Muscle of leg (tissue), 11 donors: ENCODE data around the gene RBFOX2. TPM values are rescaled to one million over a fixed set of nuclear protein-coding genes. Genes with fewer than 3 reads are reported as not detected.
"Not testable (repeated sequence)": the region's sequence is repeated elsewhere in the genome, so short reads cannot be mapped to it uniquely, and the experiment has no call there.

Experiments
- DNase-seq: peaks from one replicate; pipeline ENCODE4 v3.0.0; 2013
- H3K27ac ChIP-seq: one replicate; pipeline ENCODE4 v1.5.1; 2013; ENCODE audit warnings: mild to moderate bottlenecking, low read length, control low read depth
- H3K27me3 ChIP-seq: one replicate; pipeline ENCODE4 v1.6.1; 2013; ENCODE audit warnings: low read length; ENCODE audit not compliant: control insufficient read depth, insufficient read depth
- H3K36me3 ChIP-seq: one replicate; pipeline ENCODE4 v1.6.1; 2013; ENCODE audit warnings: low read length; ENCODE audit not compliant: control insufficient read depth, insufficient read depth
- H3K4me1 ChIP-seq: one replicate; pipeline ENCODE4 v1.6.1; 2013; ENCODE audit warnings: low read length; ENCODE audit not compliant: control insufficient read depth, insufficient read depth
- H3K4me3 ChIP-seq: one replicate; pipeline ENCODE4 v1.5.1; 2013; ENCODE audit warnings: low read length, control low read depth
- H3K9me3 ChIP-seq: replicated peaks from 2 replicates; pipeline ENCODE4 v1.6.1; 2013; ENCODE audit warnings: low read depth, low read length; ENCODE audit not compliant: control insufficient read depth
- WGBS: methylation state at CpG from one replicate; pipeline ENCODE4 v1.1.5; 2013; ENCODE audit warnings: missing lambda C conversion rate; ENCODE audit not compliant: insufficient coverage; 5-methylcytosine and 5-hydroxymethylcytosine counted together
- polyA plus RNA-seq, 8 donors: library from polyadenylated mRNA; unstranded; fragments of 120-200 nt; gene quantifications; one replicate each; pipeline versions ENCODE4 v1.2.1 to v1.2.3, GENCODE V29; 2013; ENCODE audit warnings: inconsistent platforms in 1 of 8, low replicate concordance in 1 of 8; ENCODE audit not compliant: insufficient read length in 8 of 8, insufficient read depth in 1 of 8
- total RNA-seq: library from RNA; stranded (reverse); fragments of 120-200 nt; gene quantifications from one replicate; pipeline ENCODE4 v1.2.4, GENCODE V29; 2013

RBFOX2 gene
- total and polyA plus RNA-seq, 9 donors, result 159 to 234 (median 197) TPM

- peaks cover 20% of the 10 kb centered on the region for H3K4me1 ChIP-seq
- no peaks in the 10 kb centered on the region for H3K9me3 ChIP-seq
- H3K27me3 ChIP-seq, result peaks cover 4% of the 10 kb centered on the region
- H3K27ac ChIP-seq, result peak overlapping the region; percentile 95
- DNase-seq, result peak; percentile 85
- peak overlapping the region; percentile 92 for H3K4me3 ChIP-seq
- H3K36me3 ChIP-seq, result peaks cover 7% of the 10 kb centered on the region
Measured at GRCh38 chr22:36026741-36027140, 1.9 kb downstream of the RBFOX2 start.

GRCh38 chr22:36022697-36023096 lies 5.9 kb downstream of the RBFOX2 start:
- Histone ChIP-seq H3K27ac (peak overlapping the region; percentile 52), H3K4me3 (no peak overlapping the region), H3K9me3 (no peaks in the 10 kb centered on the region), H3K27me3 (peaks cover 1% of the 10 kb centered on the region), H3K4me1 (peaks cover 24% of the 10 kb centered on the region), H3K36me3 (peaks cover 7% of the 10 kb centered on the region)
- no peak for DNase-seq

GRCh38 chr22:36022162-36022561 lies 6.5 kb downstream of the RBFOX2 start:
- peaks cover 7% of the 10 kb centered on the region for H3K36me3 ChIP-seq
- peak overlapping the region; percentile 52 for H3K27ac ChIP-seq
- H3K9me3 ChIP-seq, result no peaks in the 10 kb centered on the region
- no peaks in the 10 kb centered on the region for H3K27me3 ChIP-seq
- DNase-seq, result no peak
- H3K4me3 ChIP-seq, result no peak overlapping the region
- H3K4me1 ChIP-seq, result peaks cover 26% of the 10 kb centered on the region
- no CpG with 5 or more reads among the region's 1 CpG for WGBS

GRCh38 chr22:36021606-36022153 lies 6.9 kb downstream of the RBFOX2 start:
- H3K9me3 ChIP-seq, result no peaks in the 10 kb centered on the region
- H3K27ac ChIP-seq, result peak overlapping the region; percentile 52
- no peaks in the 10 kb centered on the region for H3K27me3 ChIP-seq
- peaks cover 26% of the 10 kb centered on the region for H3K4me1 ChIP-seq
- peaks cover 7% of the 10 kb centered on the region for H3K36me3 ChIP-seq
- no CpG with 5 or more reads among the region's 2 CpGs for WGBS
- DNase-seq, result no peak
- H3K4me3 ChIP-seq, result no peak overlapping the region

- not testable (repeated sequence) for H3K4me3 ChIP-seq, H3K9me3 ChIP-seq, DNase-seq, H3K27me3 ChIP-seq, H3K36me3 ChIP-seq, H3K27ac ChIP-seq
- WGBS, result no CpG with 5 or more reads among the region's 3 CpGs
- peaks cover 23% of the 10 kb centered on the region for H3K4me1 ChIP-seq
Measured at GRCh38 chr22:36020865-36021264, 7.8 kb downstream of the RBFOX2 start.

GRCh38 chr22:36017651-36018091 lies 11.0 kb downstream of the RBFOX2 start:
- no peaks in the 10 kb centered on the region for H3K27me3 ChIP-seq
- DNase-seq, result no peak
- no peaks in the 10 kb centered on the region for H3K36me3 ChIP-seq
- peak overlapping the region; percentile 21 for H3K27ac ChIP-seq
- 24% methylated on average over 2 of the region's 3 CpGs for WGBS
- H3K9me3 ChIP-seq, result no peaks in the 10 kb centered on the region
- peaks cover 27% of the 10 kb centered on the region for H3K4me1 ChIP-seq
- H3K4me3 ChIP-seq, result no peak overlapping the region

GRCh38 chr22:36016684-36017083 lies 11.9 kb downstream of the RBFOX2 start:
- Histone ChIP-seq H3K27me3 (no peaks in the 10 kb centered on the region), H3K4me3 (no peak overlapping the region), H3K4me1 (peaks cover 26% of the 10 kb centered on the region), H3K27ac (no peak overlapping the region), H3K9me3 (no peaks in the 10 kb centered on the region), H3K36me3 (no peaks in the 10 kb centered on the region)
- no CpG with 5 or more reads among the region's 2 CpGs for WGBS
- DNase-seq, result no peak

GRCh38 chr22:36015811-36016529 lies 12.7 kb downstream of the RBFOX2 start:
- H3K9me3 ChIP-seq, result no peaks in the 10 kb centered on the region
- no peak overlapping the region for H3K4me3 ChIP-seq
- no peak overlapping the region for H3K27ac ChIP-seq
- H3K27me3 ChIP-seq, result no peaks in the 10 kb centered on the region
- H3K36me3 ChIP-seq, result no peaks in the 10 kb centered on the region
- DNase-seq, result no peak
- WGBS, result 25% methylated on average over 1 of the region's 2 CpGs
- H3K4me1 ChIP-seq, result peaks cover 24% of the 10 kb centered on the region

- H3K9me3 ChIP-seq, result no peaks in the 10 kb centered on the region
- no peak overlapping the region for H3K4me3 ChIP-seq
- H3K4me1 ChIP-seq, result peaks cover 29% of the 10 kb centered on the region
- WGBS, result no CpG with 5 or more reads among the region's 4 CpGs
- no peak overlapping the region for H3K27ac ChIP-seq
- no peaks in the 10 kb centered on the region for H3K27me3 ChIP-seq
- no peak for DNase-seq
- no peaks in the 10 kb centered on the region for H3K36me3 ChIP-seq
Measured at GRCh38 chr22:36015155-36015810, 13.3 kb downstream of the RBFOX2 start.

- DNase-seq, result no peak
- 92% methylated on average over 2 of the region's 4 CpGs for WGBS
- peaks cover 36% of the 10 kb centered on the region for H3K4me1 ChIP-seq
Measured at GRCh38 chr22:36014546-36015074, 14.0 kb downstream of the RBFOX2 start.

More at GRCh38 chr22:36014546-36015074, 14.0 kb downstream of the RBFOX2 start:
- no peaks in the 10 kb centered on the region for H3K36me3 ChIP-seq
- no peak overlapping the region for H3K4me3 ChIP-seq
- H3K9me3 ChIP-seq, result no peaks in the 10 kb centered on the region
- no peak overlapping the region for H3K27ac ChIP-seq
- no peaks in the 10 kb centered on the region for H3K27me3 ChIP-seq
